ENCODE data around the gene FRMD3. TPM values are rescaled to one million over a fixed set of nuclear protein-coding genes. Genes with fewer than 3 reads are reported as not detected.

Gene FRMD3
- total RNA-seq, 4 donors from 2014 or later, result 6.1 to 47.1 (median 11.5) TPM

- TF ChIP-seq CTCF (IDR thresholded peaks at IDR 0.05), result no peak
- DNase-seq (ENCODE audit: low spot score) (no peak), ATAC-seq (ENCODE audit: low FRiP score) (no peak)
Observed at GRCh38 chr9:83327323-83327722, 210.9 kb downstream of the FRMD3 start.

- no peak for ATAC-seq (ENCODE audit: low FRiP score)
- TF ChIP-seq CTCF (IDR thresholded peaks at IDR 0.05), result no peak
Observed at GRCh38 chr9:83323148-83323547, 215.1 kb downstream of the FRMD3 start.

GRCh38 chr9:83322438-83322837, 215.8 kb downstream of the FRMD3 start:
- no peak for ATAC-seq (ENCODE audit: low FRiP score)
- TF ChIP-seq CTCF (IDR thresholded peaks at IDR 0.05), result no peak
- DNase-seq (ENCODE audit: low spot score), result no peak

More at GRCh38 chr9:83323148-83323547, 215.1 kb downstream of the FRMD3 start:
- no peak for DNase-seq (ENCODE audit: low spot score)

- DNase-seq (ENCODE audit: low spot score) (no peak), ATAC-seq (ENCODE audit: low FRiP score) (no peak)
- TF ChIP-seq CTCF (IDR thresholded peaks at IDR 0.05), result no peak
Observed at GRCh38 chr9:83317244-83317643, 221.0 kb downstream of the FRMD3 start.

- no peak for ATAC-seq (ENCODE audit: low FRiP score)
Observed at GRCh38 chr9:83315649-83316048, 222.6 kb downstream of the FRMD3 start.

GRCh38 chr9:83313781-83314180, 224.4 kb downstream of the FRMD3 start:
- no peak for TF ChIP-seq CTCF (IDR thresholded peaks at IDR 0.05)
- DNase-seq (ENCODE audit: low spot score) (no peak), ATAC-seq (ENCODE audit: low FRiP score) (no peak)

More at GRCh38 chr9:83315649-83316048, 222.6 kb downstream of the FRMD3 start:
- TF ChIP-seq CTCF (IDR thresholded peaks at IDR 0.05), result no peak
- DNase-seq (ENCODE audit: low spot score), result no peak

GRCh38 chr9:83312537-83312936, 225.7 kb downstream of the FRMD3 start:
- ATAC-seq (ENCODE audit: low FRiP score), result no peak
- no peak for TF ChIP-seq CTCF (IDR thresholded peaks at IDR 0.05)
- DNase-seq (ENCODE audit: low spot score), result no peak

Data from omental fat pad (tissue), 4 donors.